H1 (cell line): ENCODE results near the gene TFCP2L1. TPM values are rescaled to one million over a fixed set of nuclear protein-coding genes. Genes with fewer than 3 reads are reported as not detected.

ENCODE experiments used
- CTCF ChIA-PET: fragments of 300-600 bp; sonication (Branson Sonifier 250); formaldehyde crosslinking; loops from one replicate; lab custom pipeline; 2021; ENCODE audit not compliant: partially characterized antibody; lab: Charles Lee
- POLR2A ChIA-PET: fragments of 300-600 bp; sonication (Branson Sonifier 250); formaldehyde crosslinking; loops from one replicate; lab custom pipeline; 2021; ENCODE audit warnings: inconsistent platforms; ENCODE audit not compliant: partially characterized antibody; lab: Charles Lee
- DNase-seq, 2 experiments: peaks; one replicate each; pipeline versions ENCODE4 v3.0.0 to v3.0.0-alpha.2; 2010 to 2022; ENCODE audit warnings: low spot score in 2 of 2, low read depth in 1 of 2, mixed read lengths in 1 of 2
- FAIRE-seq: peaks from 2 replicates; lab custom pipeline; 2011; peaks lifted over from hg19 to GRCh38; lab: Jason Lieb, UNC
- H2AFZ ChIP-seq: 2 replicates; pipeline ENCODE4 v1.8.1; 2012; ENCODE audit warnings: low read length, inconsistent platforms
- H2AK5ac ChIP-seq: 2 replicates; pipeline ENCODE4 v1.6.1; 2013; ENCODE audit warnings: low read depth, low read length
- H2BK120ac ChIP-seq: replicated peaks from 2 replicates; pipeline ENCODE3; 2013; ENCODE audit warnings: low read depth, low read length, inconsistent platforms
- H2BK12ac ChIP-seq: 2 replicates; pipeline ENCODE4 v1.6.1; 2013; ENCODE audit warnings: low read depth, low read length
- H2BK15ac ChIP-seq: 2 replicates; pipeline ENCODE4 v1.6.1; 2013; ENCODE audit warnings: low read length
- H2BK20ac ChIP-seq: 2 replicates; pipeline ENCODE4 v1.6.1; 2013; ENCODE audit warnings: low read length
- H2BK5ac ChIP-seq: 2 replicates; pipeline ENCODE4 v1.6.1; 2013; ENCODE audit warnings: low read depth, low read length
- H3K14ac ChIP-seq: 2 replicates; pipeline ENCODE4 v1.6.1; 2013; ENCODE audit warnings: inconsistent platforms; ENCODE audit not compliant: insufficient read length
- H3K18ac ChIP-seq: 2 replicates; pipeline ENCODE4 v1.6.1; 2013; ENCODE audit warnings: low read length; ENCODE audit errors: extremely low read depth
- H3K23ac ChIP-seq: 2 replicates; pipeline ENCODE4 v1.6.1; 2013; ENCODE audit warnings: inconsistent platforms; ENCODE audit not compliant: insufficient read length
- H3K23me2 ChIP-seq: 2 replicates; pipeline ENCODE4 v1.6.1; 2013; ENCODE audit warnings: low read depth, low read length
- H3K27ac ChIP-seq: 2 replicates; pipeline ENCODE4 v1.6.1; 2011; ENCODE audit warnings: low read depth, low read length, inconsistent platforms
- H3K27me3 ChIP-seq, 4 experiments: replicated peaks in 1 of 4; 1 replicate in 1 of 4; 2 replicates in 3 of 4; pipeline versions ENCODE4 v1.6.1 to v1.8.1; 2011 to 2013; ENCODE audit warnings: low read length in 3 of 4, mild to moderate bottlenecking in 3 of 4, inconsistent platforms in 2 of 4, mixed read lengths in 2 of 4, moderate library complexity in 1 of 4; ENCODE audit not compliant: control insufficient read depth in 3 of 4, insufficient read depth in 3 of 4; ENCODE audit errors: extremely low read depth in 1 of 4
- H3K36me3 ChIP-seq, 4 experiments: 2 replicates each; pipeline versions ENCODE4 v1.6.1 to v1.8.1; 2011 to 2013; ENCODE audit warnings: mild to moderate bottlenecking in 4 of 4, low read length in 3 of 4, moderate library complexity in 2 of 4, control low read depth in 1 of 4, inconsistent platforms in 1 of 4; ENCODE audit not compliant: insufficient read depth in 4 of 4, control insufficient read depth in 2 of 4
- H3K4ac ChIP-seq: replicated peaks from 2 replicates; pipeline ENCODE3; 2013; ENCODE audit warnings: low read length, low read depth, mixed read lengths, inconsistent platforms; ENCODE audit not compliant: insufficient read length
- H3K4me1 ChIP-seq, 4 experiments: replicated peaks in 1 of 4; 1 replicate in 1 of 4; 2 replicates in 3 of 4; pipeline versions ENCODE4 v1.6.1 to v1.8.1; 2011 to 2013; ENCODE audit warnings: low read length in 3 of 4, inconsistent platforms in 2 of 4, mixed read lengths in 1 of 4; ENCODE audit not compliant: insufficient read depth in 4 of 4, control insufficient read depth in 3 of 4
- H3K4me2 ChIP-seq, 2 experiments: 2 replicates each; pipeline versions ENCODE4 v1.6.1 to v1.8.1; 2011 to 2013; ENCODE audit warnings: low read depth in 2 of 2, low read length in 2 of 2, control low read depth in 1 of 2, inconsistent platforms in 1 of 2, mild to moderate bottlenecking in 1 of 2; ENCODE audit not compliant: insufficient read depth in 1 of 2
- H3K4me3 ChIP-seq, 4 experiments: fragments of 200-600, 300-600 bp in 1 of 4; sonication (generic), shearing (Covaris generic), sonication (Bioruptor Twin) in 1 of 4; 2 replicates each; pipeline versions ENCODE4 v1.5.1 to v1.8.1; 2011 to 2016; ENCODE audit warnings: low read length in 4 of 4, low read depth in 3 of 4, control low read depth in 2 of 4, inconsistent platforms in 2 of 4, mild to moderate bottlenecking in 2 of 4, mixed read lengths in 1 of 4, moderate library complexity in 1 of 4; ENCODE audit not compliant: insufficient read depth in 2 of 4; ENCODE audit errors: extremely low read depth in 1 of 4
- H3K56ac ChIP-seq: replicated peaks from 2 replicates; pipeline ENCODE3; 2013; ENCODE audit warnings: low read depth, mild to moderate bottlenecking, mixed read lengths, low read length, inconsistent platforms; ENCODE audit not compliant: insufficient read length
- H3K79me1 ChIP-seq: 2 replicates; pipeline ENCODE4 v1.6.1; 2013; ENCODE audit warnings: low read depth, low read length, control low read depth
- H3K79me2 ChIP-seq, 2 experiments: 2 replicates each; pipeline versions ENCODE4 v1.6.1 to v1.8.1; 2012 to 2013; ENCODE audit warnings: low read length in 2 of 2, mild to moderate bottlenecking in 2 of 2, inconsistent platforms in 1 of 2; ENCODE audit not compliant: insufficient read depth in 2 of 2, control insufficient read depth in 1 of 2
- H3K9ac ChIP-seq, 4 experiments: replicated peaks in 1 of 4; 1 replicate in 1 of 4; 2 replicates in 3 of 4; pipeline versions ENCODE4 v1.6.1 to v1.8.1; 2011 to 2013; ENCODE audit warnings: low read depth in 3 of 4, low read length in 3 of 4, control low read depth in 2 of 4, mild to moderate bottlenecking in 2 of 4, moderate library complexity in 2 of 4, inconsistent platforms in 1 of 4; ENCODE audit errors: extremely low read depth in 1 of 4
- H3K9me3 ChIP-seq, 2 experiments: 2 replicates each; pipeline versions ENCODE4 v1.6.1 to v1.8.1; 2012 to 2013; ENCODE audit warnings: mild to moderate bottlenecking in 2 of 2, moderate library complexity in 2 of 2, control low read depth in 1 of 2, inconsistent platforms in 1 of 2, low read depth in 1 of 2, low read length in 1 of 2, mixed read lengths in 1 of 2; ENCODE audit not compliant: insufficient read depth in 2 of 2
- H4K20me1 ChIP-seq, 2 experiments: replicated peaks in 1 of 2; 2 replicates each; pipeline versions ENCODE3 to v1.8.1; 2011 to 2013; ENCODE audit warnings: inconsistent platforms in 2 of 2, low read length in 2 of 2, mild to moderate bottlenecking in 1 of 2; ENCODE audit not compliant: insufficient read depth in 2 of 2, control insufficient read depth in 1 of 2
- H4K5ac ChIP-seq: 2 replicates; pipeline ENCODE4 v1.6.1; 2013; ENCODE audit warnings: low read length, low read depth, mixed read lengths, inconsistent platforms; ENCODE audit not compliant: insufficient read length
- H4K8ac ChIP-seq: 2 replicates; pipeline ENCODE4 v1.8.0; 2013; ENCODE audit warnings: mild to moderate bottlenecking, moderate library complexity, low read length, inconsistent platforms; ENCODE audit not compliant: insufficient read depth; ENCODE audit errors: extremely low read depth
- H4K91ac ChIP-seq: replicated peaks from 2 replicates; pipeline ENCODE3; 2013; ENCODE audit warnings: low read length, mixed read lengths, inconsistent platforms; ENCODE audit not compliant: insufficient read length
- BACH1 ChIP-seq: IDR thresholded peaks from 2 replicates; pipeline ENCODE4 v1.6.1; 2012; ENCODE audit warnings: low read length, improper control_type of control experiment
- BRCA1 ChIP-seq: IDR thresholded peaks from 2 replicates; pipeline ENCODE4 v1.6.1; 2012; ENCODE audit warnings: low read depth, low read length, improper control_type of control experiment
- EGR1 ChIP-seq: IDR thresholded peaks from 2 replicates; pipeline ENCODE4 v1.6.1; 2011; ENCODE audit warnings: low read depth, low read length, borderline replicate concordance
- KDM1A ChIP-seq: fragments of 200-600, 300-600 bp; sonication (generic); IDR thresholded peaks from 2 replicates; pipeline ENCODE4 v1.7.1; 2016; ENCODE audit warnings: mild to moderate bottlenecking, low read length, borderline replicate concordance
- TAF7 ChIP-seq: optimal IDR thresholded peaks from 2 replicates; pipeline ENCODE3; 2011; ENCODE audit warnings: low read depth, mild to moderate bottlenecking, inconsistent platforms, low read length, moderate library complexity, borderline replicate concordance
- WGBS, 2 experiments: shearing (Covaris generic) in 1 of 2; methylation state at CpG; one replicate each; pipeline versions ENCODE4 v1.1.6 to v1.1.7; 2013 to 2015; ENCODE audit warnings: low lambda C conversion rate in 2 of 2, mixed read lengths in 2 of 2, inconsistent platforms in 1 of 2, low coverage in 1 of 2, missing lambda C conversion rate in 1 of 2; ENCODE audit not compliant: insufficient replicate concordance in 2 of 2, insufficient coverage in 1 of 2, insufficient read length in 1 of 2; ENCODE audit errors: extremely low coverage in 1 of 2, missing lambda C conversion rate in 1 of 2; 5-methylcytosine and 5-hydroxymethylcytosine counted together
- polyA plus RNA-seq, 7 experiments: library from polyadenylated mRNA; depleted of rRNA in 3 of 7; stranded (reverse) in 5 of 7; unstranded in 2 of 7; fragments of >200 nt in 5 of 7; fragments of 200-250 nt in 2 of 7; gene quantifications; 1 replicate in 5 of 7; 2 replicates in 1 of 7; 4 replicates in 1 of 7; pipeline versions ENCODE4 v1.2.1 to v1.2.3, GENCODE V29; 2011 to 2013; ENCODE audit warnings: missing spikeins in 2 of 7, mixed read lengths in 2 of 7
- total RNA-seq: library from RNA; stranded (reverse); fragmentation: NEBNext Ultra II Directional; extraction: Animal tissue kit (Norgen Biotek cat#: 25700); gene quantifications from 2 replicates; pipeline ENCODE4 v1.2.1, GENCODE V29; 2021

Gene TFCP2L1
- total and polyA plus RNA-seq, 2 of the 8 experiments (the other 6 are each of a cell fraction or from before 2014, with no cell fraction given), result 1.5 to 3.8 TPM

DNA sequence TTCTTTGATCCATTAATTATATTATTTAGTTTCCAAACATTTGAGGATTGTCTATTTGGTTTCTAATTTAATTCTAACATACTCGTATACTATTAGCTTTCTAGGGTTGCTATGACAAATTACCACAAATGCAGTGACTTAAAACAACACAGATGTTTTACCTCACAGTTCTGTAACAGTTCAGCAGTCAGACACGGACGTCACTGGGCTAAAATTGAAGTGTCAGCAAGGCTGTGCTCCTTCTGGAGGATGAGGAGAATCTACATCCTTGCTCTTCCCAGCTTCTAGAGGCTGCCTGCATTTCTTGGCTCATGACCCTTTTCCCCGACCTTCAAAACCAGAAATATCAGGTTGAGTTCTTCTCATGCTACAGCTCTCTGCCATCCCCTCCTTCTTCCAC is 117.6 kb downstream of the TFCP2L1 start:
- H4K91ac ChIP-seq, result no peak overlapping the region
- no peak overlapping the region for H4K8ac ChIP-seq
- H3K4me1 ChIP-seq, result no peaks in the 10 kb centered on the region
- ChIA-PET CTCF (interaction anchor here (1.5 kb wide), 1 partner anchor 68 kb away, joined by 5 read pairs; no protein-coding TSS in a partner anchor), POLR2A (no interaction called here)
- no peak overlapping the region for H3K18ac ChIP-seq
- no peak overlapping the region for H2BK12ac ChIP-seq
- WGBS, 2 experiments, result 79% methylated on average over 4 of the region's 4 CpGs; no CpG with 5 or more reads in 1 of the 2 experiments
- H4K20me1 ChIP-seq, result no peaks in the 10 kb centered on the region
- no peak overlapping the region for H3K4ac ChIP-seq
- no peak overlapping the region for H4K5ac ChIP-seq
- no peaks in the 10 kb centered on the region for H3K79me2 ChIP-seq
- H3K79me1 ChIP-seq, result no peaks in the 10 kb centered on the region
- H3K4me2 ChIP-seq, result no peak overlapping the region
- H3K36me3 ChIP-seq, result no peaks in the 10 kb centered on the region
- H3K27me3 ChIP-seq, result no peaks in the 10 kb centered on the region
- no peak for DNase-seq
- no peak overlapping the region for H3K56ac ChIP-seq
- no peak overlapping the region for H3K23ac ChIP-seq
- H2BK20ac ChIP-seq, result no peak overlapping the region
- no peak overlapping the region for H2AFZ ChIP-seq
- no peak overlapping the region for H2BK120ac ChIP-seq
- FAIRE-seq, result no peak
- H3K23me2 ChIP-seq, result 0 out of 2 replicates have a peak, but pooled peaks cover 2% of the 10 kb centered on the region
- no peak overlapping the region for H3K27ac ChIP-seq
- no peak overlapping the region for H3K14ac ChIP-seq
- H2BK5ac ChIP-seq, result no peak overlapping the region
- TF ChIP-seq EGR1 (no peak), BACH1 (no peak), BRCA1 (no peak), KDM1A (no peak), TAF7 (no peak)
- peaks cover 0 to 8% of the 10 kb centered on the region in 2 experiments; a peak in 1 of 4 replicates for H3K9me3 ChIP-seq
- H2BK15ac ChIP-seq, result no peak overlapping the region
- no peak overlapping the region for H3K9ac ChIP-seq
- H2AK5ac ChIP-seq, result no peak overlapping the region
- no peak overlapping the region for H3K4me3 ChIP-seq
